Measurements from ENCODE around the gene CNTN1.

DNA sequence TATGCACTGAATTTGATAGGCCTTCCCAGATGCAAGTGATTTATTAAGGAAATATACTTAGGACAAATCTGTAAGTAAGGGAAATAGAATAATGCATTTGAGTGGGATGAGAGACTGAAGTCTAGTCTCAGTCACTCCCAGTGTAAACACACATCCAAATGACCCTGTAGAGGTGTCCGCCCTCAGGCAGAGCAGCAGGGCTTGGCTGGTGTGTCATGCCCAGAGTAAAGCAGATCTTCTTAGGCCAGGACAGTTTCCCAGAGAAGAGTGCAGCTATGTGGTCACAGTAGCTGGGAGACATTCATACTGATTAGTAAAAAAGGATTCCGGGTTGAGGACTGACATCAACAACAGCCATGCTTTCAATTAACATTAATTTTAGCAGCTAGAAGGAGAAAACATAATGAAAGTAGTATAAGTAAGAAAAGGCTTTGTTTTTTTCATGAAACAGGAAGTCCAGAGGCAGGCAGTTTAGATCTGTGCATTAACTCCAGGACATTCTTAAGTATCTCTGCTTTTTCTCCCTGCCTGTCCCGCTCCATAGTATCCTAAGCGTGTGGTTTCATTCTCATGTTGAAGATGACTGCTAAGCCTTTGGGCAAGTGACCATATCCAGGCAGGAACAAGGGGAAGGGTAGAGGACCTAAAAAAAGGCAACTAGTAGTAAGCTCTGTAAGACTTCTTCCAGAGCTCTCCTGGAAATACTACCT lies 35.7 kb downstream of the CNTN1 start:
- TF ChIP-seq POLR2AphosphoS5 (IDR thresholded peaks at IDR 0.05) (no peak), POLR2A (IDR thresholded peaks at IDR 0.05; ENCODE audit: low read depth) (no peak), CTCF (IDR thresholded peaks at IDR 0.05) (no peak)
